ENCODE data around the gene DNAAF8. TPM values are rescaled to one million over a fixed set of nuclear protein-coding genes. Genes with fewer than 3 reads are reported as not detected.
"Not testable (repeated sequence)": the region's sequence is repeated elsewhere in the genome, so short reads cannot be mapped to it uniquely, and the experiment has no call there.

Gene DNAAF8
- total RNA-seq, 2 donors from 2014 or later: 0.61 to 0.69 TPM

DNA sequence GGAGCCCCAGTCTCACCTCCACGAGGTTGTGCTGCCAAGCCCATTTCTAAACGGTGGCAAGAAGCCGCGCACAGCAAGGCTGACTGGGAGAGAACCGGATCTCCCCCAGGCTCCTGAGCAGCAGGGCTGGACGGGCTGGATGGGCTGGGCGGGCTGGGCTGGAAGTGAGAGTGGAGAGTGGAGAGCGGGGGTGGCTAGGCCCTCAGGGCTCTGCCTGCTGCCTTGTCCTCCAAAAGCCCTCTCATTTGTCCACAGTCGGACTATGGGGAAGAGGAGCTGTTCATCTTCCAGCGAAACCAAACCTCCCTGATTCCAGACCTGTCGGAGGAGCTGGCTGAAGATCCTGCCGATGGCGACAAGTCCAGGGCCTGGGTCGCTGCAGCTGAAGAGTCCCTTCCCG, 3.2 kb downstream of the DNAAF8 start:
- intact Hi-C loops (cut with DNase I): loop anchor here (10.0 kb wide), 1 partner anchor 217 kb away; the partner anchor contains the start of gene SEC14L5
- DNase-seq: no peak

DNA sequence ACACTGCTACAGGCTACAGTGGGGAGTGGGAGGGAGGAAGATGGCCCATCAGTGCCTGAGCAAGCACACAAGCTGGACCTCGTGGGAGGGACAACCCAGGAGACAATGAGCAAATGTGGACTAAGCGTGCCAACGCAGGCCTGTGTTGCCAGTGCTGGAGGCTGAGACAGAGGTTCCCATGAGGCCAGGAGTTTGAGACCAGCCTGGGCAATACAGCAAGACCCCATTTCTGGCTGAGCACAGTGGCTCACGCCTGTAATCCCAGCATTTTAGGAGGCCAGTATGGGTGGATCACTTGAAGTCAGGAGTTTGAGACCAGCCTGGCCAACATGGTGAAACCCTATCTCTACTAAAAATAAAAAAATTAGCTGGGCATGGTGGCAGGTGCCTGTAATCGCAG, 4.0 kb downstream of the DNAAF8 start:
- H3K36me3 ChIP-seq; H3K4me3 ChIP-seq; H3K27me3 ChIP-seq; H3K9ac ChIP-seq (ENCODE audit: low read depth in 2 of 2, low read length in 2 of 2); H3K27ac ChIP-seq; H3K4me1 ChIP-seq; H3K9me3 ChIP-seq; DNase-seq: not testable (repeated sequence)
- intact Hi-C loops (cut with DNase I): loop anchor here (10.0 kb wide), 1 partner anchor 216 kb away; the partner anchor contains the start of gene SEC14L5

More for the DNA sequence above, 3.2 kb downstream of the DNAAF8 start:
- Histone ChIP-seq H3K27me3 (no peaks in the 10 kb centered on the region), H3K27ac (no peak overlapping the region), H3K9me3 (no peaks in the 10 kb centered on the region), H3K4me3 (no peak overlapping the region), H3K9ac (ENCODE audit: low read depth in 2 of 2, low read length in 2 of 2) (no peak overlapping the region), H3K4me1 (no peaks in the 10 kb centered on the region), H3K36me3 (no peaks in the 10 kb centered on the region)
- TF ChIP-seq, protein P1, sequence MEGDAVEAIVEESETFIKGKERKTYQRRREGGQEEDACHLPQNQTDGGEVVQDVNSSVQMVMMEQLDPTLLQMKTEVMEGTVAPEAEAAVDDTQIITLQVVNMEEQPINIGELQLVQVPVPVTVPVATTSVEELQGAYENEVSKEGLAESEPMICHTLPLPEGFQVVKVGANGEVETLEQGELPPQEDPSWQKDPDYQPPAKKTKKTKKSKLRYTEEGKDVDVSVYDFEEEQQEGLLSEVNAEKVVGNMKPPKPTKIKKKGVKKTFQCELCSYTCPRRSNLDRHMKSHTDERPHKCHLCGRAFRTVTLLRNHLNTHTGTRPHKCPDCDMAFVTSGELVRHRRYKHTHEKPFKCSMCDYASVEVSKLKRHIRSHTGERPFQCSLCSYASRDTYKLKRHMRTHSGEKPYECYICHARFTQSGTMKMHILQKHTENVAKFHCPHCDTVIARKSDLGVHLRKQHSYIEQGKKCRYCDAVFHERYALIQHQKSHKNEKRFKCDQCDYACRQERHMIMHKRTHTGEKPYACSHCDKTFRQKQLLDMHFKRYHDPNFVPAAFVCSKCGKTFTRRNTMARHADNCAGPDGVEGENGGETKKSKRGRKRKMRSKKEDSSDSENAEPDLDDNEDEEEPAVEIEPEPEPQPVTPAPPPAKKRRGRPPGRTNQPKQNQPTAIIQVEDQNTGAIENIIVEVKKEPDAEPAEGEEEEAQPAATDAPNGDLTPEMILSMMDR (IDR thresholded peaks at IDR 0.05): no peak

DNA sequence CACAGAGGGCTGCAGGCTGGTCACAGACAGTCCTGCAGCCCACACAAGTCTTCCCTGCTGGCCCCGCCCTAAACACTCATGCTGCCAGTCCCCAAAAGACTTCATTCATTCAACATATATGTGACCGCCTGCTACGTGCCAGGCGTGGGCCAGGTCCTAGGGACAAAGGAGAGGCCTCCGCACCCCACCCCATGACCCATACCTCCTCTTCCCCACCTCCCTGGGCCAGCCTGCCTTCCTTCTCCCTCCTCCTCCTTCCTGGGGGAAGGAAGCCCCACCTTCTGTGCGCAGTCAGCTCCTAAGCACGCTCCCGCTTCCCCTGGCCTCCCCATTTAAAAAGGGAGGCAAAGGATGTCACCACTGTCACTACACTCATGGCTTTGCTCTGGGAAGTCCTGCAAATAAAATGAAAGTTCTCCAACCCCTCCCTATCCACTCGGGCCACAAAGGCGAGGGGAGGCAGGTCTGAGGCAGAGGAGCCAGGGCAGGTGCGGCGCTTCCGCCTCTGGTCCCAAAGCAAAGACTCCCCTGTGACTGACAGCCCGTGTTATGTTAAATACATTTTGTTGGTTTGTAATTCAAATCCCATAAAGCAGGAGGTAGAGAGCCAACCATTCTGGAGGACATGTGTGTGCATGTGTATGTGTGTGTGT, 9.0 kb downstream of the DNAAF8 start:
- peak overlapping the region; percentile 32 for H3K4me3 ChIP-seq
- peak; percentile 58 for DNase-seq
- peak overlapping the region in 1 of 2 donors; percentile 16 for H3K9ac ChIP-seq (ENCODE audit: low read depth in 2 of 2, low read length in 2 of 2)

DNA sequence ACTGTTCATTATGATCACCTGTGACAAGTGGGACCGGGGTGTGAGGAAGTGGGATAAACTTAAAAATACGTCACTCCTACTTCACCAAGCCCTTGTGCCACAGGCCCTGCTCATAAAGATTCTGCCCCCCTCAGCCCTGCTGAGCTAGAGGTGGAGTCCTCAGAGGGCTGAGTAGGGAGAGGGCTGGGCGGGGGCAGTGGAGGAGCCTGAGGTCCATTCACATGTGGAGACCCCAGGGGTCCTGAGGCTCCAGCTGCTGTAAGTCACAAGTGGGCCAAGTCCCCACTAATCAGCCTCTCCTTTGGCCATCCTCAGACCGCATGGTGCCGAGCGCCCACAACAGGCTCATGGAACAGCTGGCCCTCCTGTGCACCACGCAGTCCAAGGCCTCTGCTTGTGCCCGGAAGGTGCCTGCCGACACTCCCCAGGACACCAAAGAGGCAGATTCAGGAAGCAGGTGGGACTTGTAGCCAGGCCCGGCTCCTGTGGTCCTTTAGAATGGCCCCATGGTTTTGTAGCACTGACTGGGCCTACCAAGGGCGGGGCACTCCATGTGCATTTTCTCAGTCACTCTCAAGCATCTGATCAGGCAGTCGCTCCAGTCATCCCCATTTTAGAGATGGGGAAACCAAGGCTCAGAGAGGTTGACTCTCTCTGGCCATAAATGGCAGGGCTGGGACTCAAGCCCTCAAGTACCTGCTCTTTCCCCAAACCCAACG, 10.4 kb downstream of the DNAAF8 start:
- H3K4me3 ChIP-seq: no peak overlapping the region
- intact Hi-C loops (cut with DNase I): no loop called here
- H3K27me3 ChIP-seq: no peaks in the 10 kb centered on the region
- H3K9me3 ChIP-seq: no peaks in the 10 kb centered on the region
- no peak for DNase-seq
- H3K36me3 ChIP-seq: no peaks in the 10 kb centered on the region
- no peak overlapping the region for H3K27ac ChIP-seq
- TF ChIP-seq, protein P1 (IDR thresholded peaks at IDR 0.05): no peak
- no peaks in the 10 kb centered on the region for H3K4me1 ChIP-seq
- H3K9ac ChIP-seq (ENCODE audit: low read depth in 2 of 2, low read length in 2 of 2): no peak overlapping the region

More for the DNA sequence above, 9.0 kb downstream of the DNAAF8 start:
- Histone ChIP-seq H3K9me3 (no peaks in the 10 kb centered on the region), H3K36me3 (no peaks in the 10 kb centered on the region), H3K4me1 (no peaks in the 10 kb centered on the region), H3K27me3 (no peaks in the 10 kb centered on the region), H3K27ac (no peak overlapping the region)
- TF ChIP-seq, protein P1 (IDR thresholded peaks at IDR 0.05): no peak
- intact Hi-C loops (cut with DNase I): no loop called here

DNA sequence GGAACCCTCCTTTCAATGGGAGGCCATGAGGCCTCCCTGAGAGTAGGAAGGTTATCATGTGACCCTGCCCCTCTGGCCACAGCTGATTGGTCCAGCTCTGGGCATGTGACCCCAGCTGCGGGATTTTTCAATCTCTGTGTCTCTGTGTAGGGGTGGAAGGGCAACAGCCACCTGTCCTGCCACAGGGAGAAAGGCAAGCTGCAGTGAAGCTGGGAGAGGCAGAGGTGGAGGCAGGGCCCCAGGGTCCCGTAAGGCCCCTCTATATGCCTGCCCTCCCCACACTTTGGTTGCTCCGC, 10.9 kb downstream of the DNAAF8 start:
- Histone ChIP-seq H3K9me3 (no peaks in the 10 kb centered on the region), H3K27ac (no peak overlapping the region), H3K36me3 (no peaks in the 10 kb centered on the region), H3K4me1 (no peaks in the 10 kb centered on the region), H3K27me3 (no peaks in the 10 kb centered on the region), H3K4me3 (no peak overlapping the region), H3K9ac (ENCODE audit: low read depth in 2 of 2, low read length in 2 of 2) (no peak overlapping the region)
- TF ChIP-seq, protein P1 (IDR thresholded peaks at IDR 0.05): no peak
- intact Hi-C loops (cut with DNase I): no loop called here
- no peak for DNase-seq

- no peaks in the 10 kb centered on the region for H3K9me3 ChIP-seq
- intact Hi-C loops (cut with DNase I): no loop called here
- H3K4me3 ChIP-seq: no peak overlapping the region
- no peak overlapping the region for H3K9ac ChIP-seq (ENCODE audit: low read depth in 2 of 2, low read length in 2 of 2)
- H3K4me1 ChIP-seq: no peaks in the 10 kb centered on the region
- DNase-seq: no peak
- H3K36me3 ChIP-seq: peaks cover 4% of the 10 kb centered on the region
- H3K27me3 ChIP-seq: no peaks in the 10 kb centered on the region
- TF ChIP-seq, protein P1 (IDR thresholded peaks at IDR 0.05): no peak
- H3K27ac ChIP-seq: no peak overlapping the region
Measured at GRCh38 chr16:4746215-4746614, 11.9 kb downstream of the DNAAF8 start.

Measured in colonic mucosa (tissue), 4 donors.